Gastrocnemius medialis (tissue), 4 donors: ENCODE measurements around the gene CAMK4.
"Not testable (repeated sequence)": the region's sequence is repeated elsewhere in the genome, so short reads cannot be mapped to it uniquely, and the experiment has no call there.

ENCODE experiments used
- POLR2A ChIP-seq, 2 donors: fragments of 450-650 bp; IDR thresholded peaks; one replicate each; pipeline ENCODE4 v1.6.1; 2017; ENCODE audit warnings: antibody characterized with exemption in 2 of 2, mild to moderate bottlenecking in 2 of 2, moderate library complexity in 2 of 2
- TF ChIP-seq, protein P1 (sequence below), 5 experiments: fragments of 450-650 bp in 3 of 5; fragments of 200-600 bp in 2 of 5; sonication (generic) in 2 of 5; IDR thresholded peaks in 4 of 5; conservative IDR thresholded peaks in 1 of 5; 1 replicate in 4 of 5; 2 replicates in 1 of 5; pipeline ENCODE4 v1.5.1; 2016 to 2019; ENCODE audit warnings: antibody characterized with exemption in 5 of 5, mild to moderate bottlenecking in 3 of 5, moderate library complexity in 3 of 5

- TF ChIP-seq, protein P1, sequence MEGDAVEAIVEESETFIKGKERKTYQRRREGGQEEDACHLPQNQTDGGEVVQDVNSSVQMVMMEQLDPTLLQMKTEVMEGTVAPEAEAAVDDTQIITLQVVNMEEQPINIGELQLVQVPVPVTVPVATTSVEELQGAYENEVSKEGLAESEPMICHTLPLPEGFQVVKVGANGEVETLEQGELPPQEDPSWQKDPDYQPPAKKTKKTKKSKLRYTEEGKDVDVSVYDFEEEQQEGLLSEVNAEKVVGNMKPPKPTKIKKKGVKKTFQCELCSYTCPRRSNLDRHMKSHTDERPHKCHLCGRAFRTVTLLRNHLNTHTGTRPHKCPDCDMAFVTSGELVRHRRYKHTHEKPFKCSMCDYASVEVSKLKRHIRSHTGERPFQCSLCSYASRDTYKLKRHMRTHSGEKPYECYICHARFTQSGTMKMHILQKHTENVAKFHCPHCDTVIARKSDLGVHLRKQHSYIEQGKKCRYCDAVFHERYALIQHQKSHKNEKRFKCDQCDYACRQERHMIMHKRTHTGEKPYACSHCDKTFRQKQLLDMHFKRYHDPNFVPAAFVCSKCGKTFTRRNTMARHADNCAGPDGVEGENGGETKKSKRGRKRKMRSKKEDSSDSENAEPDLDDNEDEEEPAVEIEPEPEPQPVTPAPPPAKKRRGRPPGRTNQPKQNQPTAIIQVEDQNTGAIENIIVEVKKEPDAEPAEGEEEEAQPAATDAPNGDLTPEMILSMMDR (IDR thresholded peaks at IDR 0.05 in 4 of 5, conservative IDR thresholded peaks at IDR 0.05 in 1 of 5), result not testable (repeated sequence)
- not testable (repeated sequence) for TF ChIP-seq POLR2A (IDR thresholded peaks at IDR 0.05)
Measured at GRCh38 chr5:111257610-111258009, 33.4 kb downstream of the CAMK4 start.
